Measurements from ENCODE around the gene C1QTNF6. TPM values are rescaled to one million over a fixed set of nuclear protein-coding genes. Genes with fewer than 3 reads are reported as not detected.

The C1QTNF6 gene
- total and polyA plus RNA-seq, 2 of the 4 experiments (the other 2 are of a cell fraction), result 1.1 to 10.9 TPM

DNA sequence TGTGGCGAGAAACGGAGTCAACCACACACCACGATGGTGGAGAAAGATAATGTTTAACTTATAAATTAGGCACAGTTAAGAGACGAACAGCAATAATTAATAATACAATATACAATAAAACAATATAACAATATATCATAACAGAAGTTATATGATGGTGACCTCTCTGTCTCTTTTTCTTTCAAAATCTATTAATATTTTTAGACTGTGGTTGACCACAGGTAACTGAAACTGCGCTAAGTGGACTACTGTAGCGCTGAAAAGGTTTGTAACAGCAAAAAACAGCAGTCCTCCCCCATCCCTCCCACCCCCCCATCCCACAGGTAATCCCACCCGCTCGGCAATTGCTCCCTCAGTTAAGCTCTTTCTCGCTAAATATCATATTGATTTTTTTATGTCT, 27.8 kb upstream of the C1QTNF6 start:
- H3K27me3 ChIP-seq (ENCODE audit: control insufficient read depth, insufficient read depth, low read length), result peaks cover 67% of the 10 kb centered on the region
- H3K27ac ChIP-seq (ENCODE audit: insufficient read depth, low read length), result no peak overlapping the region
- WGBS, 2 experiments (ENCODE audit: extremely low coverage in 2 of 2, insufficient read length in 1 of 2), result no CpG with 5 or more reads among the region's 9 CpGs

More for the DNA sequence above, 27.8 kb upstream of the C1QTNF6 start:
- H2AK5ac ChIP-seq (ENCODE audit: low read depth, low read length), result no peak overlapping the region
- H3K9me3 ChIP-seq (ENCODE audit: control insufficient read depth, insufficient read depth, low read length), result no peaks in the 10 kb centered on the region
- H4K20me1 ChIP-seq (ENCODE audit: insufficient read depth, low read length), result no peaks in the 10 kb centered on the region
- peaks cover 4% of the 10 kb centered on the region; the same call in 1 of the 2 replicates for H3K4me1 ChIP-seq (ENCODE audit: control insufficient read depth, insufficient read depth, low read length)
- dilution Hi-C loops (cut with HindIII; ENCODE audit: low sequenced_read_pairs, unreplicated experiment) (no loop called here), in situ Hi-C loops (cut with MboI; ENCODE audit: low sequenced_read_pairs) (no loop called here), intact Hi-C loops (cut with micrococcal nuclease) (no loop called here)
- H3K18ac ChIP-seq (ENCODE audit: low read depth, low read length), result no peak overlapping the region
- no peak overlapping the region for H3K4me2 ChIP-seq (ENCODE audit: low read depth, low read length)
- DNase-seq (no peak), ATAC-seq (ENCODE audit: low read depth) (no peak)
- no peak overlapping the region for H3K9ac ChIP-seq (ENCODE audit: low read depth, low read length)
- no peak overlapping the region for H2BK15ac ChIP-seq (ENCODE audit: low read depth, low read length)
- no peak overlapping the region for H3K14ac ChIP-seq (replicated peaks; ENCODE audit: low read depth, low read length)
- no peak overlapping the region for H2BK120ac ChIP-seq (ENCODE audit: low read depth, low read length)
- H2AFZ ChIP-seq (replicated peaks; ENCODE audit: low read length, poor library complexity), result no peak overlapping the region
- no peak overlapping the region for H3K56ac ChIP-seq (ENCODE audit: extremely low read depth, insufficient read depth, low read length)
- H2BK20ac ChIP-seq (ENCODE audit: low read depth, low read length), result no peak overlapping the region
- no TSS peak for BruUV-seq (replicated peaks)
- TF ChIP-seq CHD1 (IDR thresholded peaks at IDR 0.05; ENCODE audit: low read depth, low read length) (no peak), NFE2L2 (IDR thresholded peaks at IDR 0.05; ENCODE audit: low read depth, low read length) (no peak), MAFK (IDR thresholded peaks at IDR 0.05; ENCODE audit: low read depth, low read length) (no peak), BHLHE40 (IDR thresholded peaks at IDR 0.05; ENCODE audit: low read depth, low read length) (no peak), RFX5 (IDR thresholded peaks at IDR 0.05; ENCODE audit: low read depth, low read length) (no peak), MXI1 (IDR thresholded peaks at IDR 0.05; ENCODE audit: borderline replicate concordance, low read depth, low read length) (no peak), SMC3 (IDR thresholded peaks at IDR 0.05; ENCODE audit: low read depth, low read length) (no peak), MAZ (IDR thresholded peaks at IDR 0.05; ENCODE audit: borderline replicate concordance, low read depth, low read length) (no peak), RCOR1 (IDR thresholded peaks at IDR 0.05; ENCODE audit: insufficient replicate concordance, low read length) (no peak)
- TF ChIP-seq, protein P1, sequence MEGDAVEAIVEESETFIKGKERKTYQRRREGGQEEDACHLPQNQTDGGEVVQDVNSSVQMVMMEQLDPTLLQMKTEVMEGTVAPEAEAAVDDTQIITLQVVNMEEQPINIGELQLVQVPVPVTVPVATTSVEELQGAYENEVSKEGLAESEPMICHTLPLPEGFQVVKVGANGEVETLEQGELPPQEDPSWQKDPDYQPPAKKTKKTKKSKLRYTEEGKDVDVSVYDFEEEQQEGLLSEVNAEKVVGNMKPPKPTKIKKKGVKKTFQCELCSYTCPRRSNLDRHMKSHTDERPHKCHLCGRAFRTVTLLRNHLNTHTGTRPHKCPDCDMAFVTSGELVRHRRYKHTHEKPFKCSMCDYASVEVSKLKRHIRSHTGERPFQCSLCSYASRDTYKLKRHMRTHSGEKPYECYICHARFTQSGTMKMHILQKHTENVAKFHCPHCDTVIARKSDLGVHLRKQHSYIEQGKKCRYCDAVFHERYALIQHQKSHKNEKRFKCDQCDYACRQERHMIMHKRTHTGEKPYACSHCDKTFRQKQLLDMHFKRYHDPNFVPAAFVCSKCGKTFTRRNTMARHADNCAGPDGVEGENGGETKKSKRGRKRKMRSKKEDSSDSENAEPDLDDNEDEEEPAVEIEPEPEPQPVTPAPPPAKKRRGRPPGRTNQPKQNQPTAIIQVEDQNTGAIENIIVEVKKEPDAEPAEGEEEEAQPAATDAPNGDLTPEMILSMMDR (conservative IDR thresholded peaks at IDR 0.05; ENCODE audit: low read depth, low read length), result no peak
- TF ChIP-seq, protein P2, sequence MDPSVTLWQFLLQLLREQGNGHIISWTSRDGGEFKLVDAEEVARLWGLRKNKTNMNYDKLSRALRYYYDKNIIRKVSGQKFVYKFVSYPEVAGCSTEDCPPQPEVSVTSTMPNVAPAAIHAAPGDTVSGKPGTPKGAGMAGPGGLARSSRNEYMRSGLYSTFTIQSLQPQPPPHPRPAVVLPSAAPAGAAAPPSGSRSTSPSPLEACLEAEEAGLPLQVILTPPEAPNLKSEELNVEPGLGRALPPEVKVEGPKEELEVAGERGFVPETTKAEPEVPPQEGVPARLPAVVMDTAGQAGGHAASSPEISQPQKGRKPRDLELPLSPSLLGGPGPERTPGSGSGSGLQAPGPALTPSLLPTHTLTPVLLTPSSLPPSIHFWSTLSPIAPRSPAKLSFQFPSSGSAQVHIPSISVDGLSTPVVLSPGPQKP (IDR thresholded peaks at IDR 0.05; ENCODE audit: borderline replicate concordance, low read depth, low read length), result no peak
- no peaks in the 10 kb centered on the region for H3K36me3 ChIP-seq (ENCODE audit: control insufficient read depth, insufficient read depth, low read length)
- no peak overlapping the region for H3K4ac ChIP-seq (ENCODE audit: low read depth, low read length)
- no peak overlapping the region for H3K4me3 ChIP-seq (ENCODE audit: insufficient read depth, low read depth, low read length)
- H3K9me1 ChIP-seq (ENCODE audit: insufficient read depth, low read length), result no peaks in the 10 kb centered on the region
- no peaks in the 10 kb centered on the region for H3K79me1 ChIP-seq (ENCODE audit: low read depth in 1 of 2, low read length in 2 of 2)
- H4K91ac ChIP-seq (ENCODE audit: insufficient read depth, low read depth, low read length), result no peak overlapping the region
- H2AK9ac ChIP-seq (replicated peaks; ENCODE audit: low read depth, low read length, poor library complexity), result no peak overlapping the region
- no peak overlapping the region for H2BK5ac ChIP-seq (ENCODE audit: low read depth, low read length, poor library complexity, severe bottlenecking)
- no peak overlapping the region for H4K8ac ChIP-seq (ENCODE audit: low read depth in 2 of 2, low read length in 2 of 2)
- CTCF ChIA-PET, result no interaction called here
- POLR2A ChIA-PET (ENCODE audit: unreplicated experiment), result no interaction called here
- no peak overlapping the region for H3K23ac ChIP-seq (ENCODE audit: low read depth, low read length)
- no peak overlapping the region for H4K5ac ChIP-seq (ENCODE audit: low read depth, low read length)
